LNCaP clone FGC (cell line): ENCODE data around the gene MKX.

Experiments used
- DNase-seq: peaks from one replicate; pipeline ENCODE4 v3.0.0-alpha.2; 2011; ENCODE audit warnings: low read depth
- H3K4me3 ChIP-seq: 2 replicates; pipeline ENCODE4 v1.5.1; 2011; ENCODE audit warnings: mild to moderate bottlenecking, low read depth, low read length, control low read depth
- TF ChIP-seq, protein P1 (sequence below): IDR thresholded peaks from 2 replicates; pipeline ENCODE4 v1.5.1; 2012; ENCODE audit warnings: mild to moderate bottlenecking; ENCODE audit not compliant: control insufficient read depth, insufficient read depth; ENCODE audit errors: extremely low read depth

MKX gene

DNA sequence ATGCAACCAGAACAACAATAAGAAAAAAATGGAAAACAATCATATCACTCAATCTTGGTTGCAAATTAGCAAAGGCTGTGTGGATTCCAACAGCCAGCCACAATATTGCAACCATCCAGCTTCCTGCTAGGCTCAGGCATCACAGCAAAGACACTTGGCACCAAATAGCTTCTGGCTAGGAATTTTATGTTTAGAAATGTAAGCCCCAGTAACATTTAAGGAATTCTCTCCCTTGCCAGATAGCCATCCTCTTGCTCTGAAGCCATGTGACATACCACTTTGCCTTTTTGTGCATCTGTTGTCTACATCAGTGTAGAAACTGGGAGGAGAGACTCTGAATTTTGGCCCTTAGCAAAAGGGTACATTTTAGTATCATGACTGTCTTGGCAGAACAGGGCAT is 22.2 kb downstream of the MKX start:
- TF ChIP-seq, protein P1, sequence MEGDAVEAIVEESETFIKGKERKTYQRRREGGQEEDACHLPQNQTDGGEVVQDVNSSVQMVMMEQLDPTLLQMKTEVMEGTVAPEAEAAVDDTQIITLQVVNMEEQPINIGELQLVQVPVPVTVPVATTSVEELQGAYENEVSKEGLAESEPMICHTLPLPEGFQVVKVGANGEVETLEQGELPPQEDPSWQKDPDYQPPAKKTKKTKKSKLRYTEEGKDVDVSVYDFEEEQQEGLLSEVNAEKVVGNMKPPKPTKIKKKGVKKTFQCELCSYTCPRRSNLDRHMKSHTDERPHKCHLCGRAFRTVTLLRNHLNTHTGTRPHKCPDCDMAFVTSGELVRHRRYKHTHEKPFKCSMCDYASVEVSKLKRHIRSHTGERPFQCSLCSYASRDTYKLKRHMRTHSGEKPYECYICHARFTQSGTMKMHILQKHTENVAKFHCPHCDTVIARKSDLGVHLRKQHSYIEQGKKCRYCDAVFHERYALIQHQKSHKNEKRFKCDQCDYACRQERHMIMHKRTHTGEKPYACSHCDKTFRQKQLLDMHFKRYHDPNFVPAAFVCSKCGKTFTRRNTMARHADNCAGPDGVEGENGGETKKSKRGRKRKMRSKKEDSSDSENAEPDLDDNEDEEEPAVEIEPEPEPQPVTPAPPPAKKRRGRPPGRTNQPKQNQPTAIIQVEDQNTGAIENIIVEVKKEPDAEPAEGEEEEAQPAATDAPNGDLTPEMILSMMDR: no peak
- H3K4me3 ChIP-seq: no peak overlapping the region
- no peak for DNase-seq

DNA sequence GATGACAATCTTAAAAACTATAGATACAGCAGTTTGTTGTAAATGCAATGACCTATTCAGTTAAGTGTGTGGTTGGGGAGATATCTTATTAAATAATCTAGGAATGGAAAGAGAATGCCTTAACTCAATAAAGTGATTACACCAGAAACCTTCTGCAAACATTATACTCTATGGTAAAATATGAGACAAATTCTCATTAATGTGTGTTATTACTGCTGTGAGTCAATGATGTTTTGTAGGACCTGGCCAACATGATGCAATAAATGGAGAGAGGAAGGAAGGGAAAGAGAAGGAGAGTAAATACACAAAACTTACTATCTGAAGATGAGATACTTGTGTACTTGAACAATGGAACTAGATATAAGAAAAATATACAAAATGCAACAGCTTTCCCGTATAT is 25.1 kb downstream of the MKX start:
- H3K4me3 ChIP-seq: no peak overlapping the region
- TF ChIP-seq, protein P1: no peak
- no peak for DNase-seq

DNA sequence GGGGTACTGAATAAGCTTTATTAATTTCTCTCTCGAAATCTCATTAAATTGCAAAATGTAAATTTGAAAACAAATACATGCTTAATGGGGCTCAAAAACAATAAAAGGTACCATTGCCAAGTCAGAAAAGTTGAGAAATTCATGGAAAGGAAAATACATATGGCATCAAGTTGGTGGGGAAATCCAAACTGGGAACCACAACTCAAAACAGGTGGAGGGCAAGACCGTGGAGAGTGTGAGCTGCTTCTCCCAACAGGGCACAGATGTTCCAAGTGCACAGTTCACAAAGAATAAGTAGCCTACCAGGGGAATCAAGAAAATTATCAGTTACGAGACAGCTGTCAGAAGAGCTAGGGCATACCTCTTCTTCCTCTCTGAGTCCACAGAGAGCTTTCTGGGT is 26.6 kb downstream of the MKX start:
- TF ChIP-seq, protein P1: no peak
- DNase-seq: no peak
- no peak overlapping the region for H3K4me3 ChIP-seq

DNA sequence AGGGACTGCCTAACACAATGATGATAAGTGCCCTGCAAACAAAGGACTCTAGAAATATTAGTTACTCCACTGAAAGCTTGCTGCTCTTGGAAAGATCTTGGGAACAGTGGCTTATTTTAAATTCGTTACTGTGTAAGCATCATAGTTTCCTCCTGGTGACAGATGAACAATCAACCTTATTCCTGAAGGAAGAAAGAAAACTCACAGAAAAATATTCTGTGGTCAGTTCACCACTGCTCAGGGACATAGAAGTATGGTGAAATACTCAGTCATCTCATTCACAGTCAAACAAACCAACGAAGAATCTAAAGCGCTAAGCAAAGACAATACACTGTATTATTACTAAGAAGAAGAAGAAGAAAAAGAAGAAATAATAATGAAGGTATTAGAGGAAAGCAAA is 27.8 kb downstream of the MKX start:
- DNase-seq: no peak
- TF ChIP-seq, protein P1: no peak
- no peak overlapping the region for H3K4me3 ChIP-seq

DNA sequence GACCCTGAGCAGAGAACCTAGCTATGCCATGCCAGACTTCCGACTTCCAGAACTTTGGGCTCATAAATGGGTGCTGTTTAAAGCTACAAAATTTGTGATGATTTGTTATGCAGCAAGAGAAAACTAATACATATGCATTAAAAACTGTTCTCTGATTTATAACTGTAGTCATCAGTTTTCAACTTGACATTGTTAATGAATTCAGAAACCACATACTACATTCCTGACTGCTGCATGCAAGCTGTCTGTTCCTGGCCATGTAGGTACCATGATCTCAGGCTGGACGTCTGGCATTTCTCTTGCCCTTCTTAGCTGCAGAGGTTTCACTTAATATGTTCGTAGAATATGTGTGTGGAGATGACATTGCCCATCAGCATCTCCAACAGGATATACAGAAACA is 28.4 kb downstream of the MKX start:
- DNase-seq: no peak
- TF ChIP-seq, protein P1: no peak
- H3K4me3 ChIP-seq: no peak overlapping the region

DNA sequence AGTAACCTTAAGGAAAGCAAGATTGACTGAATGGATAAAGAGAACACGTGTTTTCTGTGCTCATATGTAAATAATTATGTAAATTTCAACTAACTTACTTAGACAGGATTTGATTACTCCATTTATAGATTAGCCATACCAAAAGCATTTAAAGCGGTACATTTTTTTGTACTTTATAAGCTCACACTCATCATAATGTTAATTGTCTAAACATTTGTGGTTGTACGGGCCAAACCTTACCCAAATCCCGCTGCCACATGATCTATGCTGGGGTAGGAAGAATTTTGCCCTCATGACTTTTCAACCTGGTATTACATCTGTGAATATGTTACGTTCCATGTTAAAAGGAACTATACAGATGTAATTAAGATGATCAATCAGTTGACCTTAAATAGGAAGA is 29.1 kb downstream of the MKX start:
- TF ChIP-seq, protein P1: no peak
- H3K4me3 ChIP-seq: no peak overlapping the region
- no peak for DNase-seq

DNA sequence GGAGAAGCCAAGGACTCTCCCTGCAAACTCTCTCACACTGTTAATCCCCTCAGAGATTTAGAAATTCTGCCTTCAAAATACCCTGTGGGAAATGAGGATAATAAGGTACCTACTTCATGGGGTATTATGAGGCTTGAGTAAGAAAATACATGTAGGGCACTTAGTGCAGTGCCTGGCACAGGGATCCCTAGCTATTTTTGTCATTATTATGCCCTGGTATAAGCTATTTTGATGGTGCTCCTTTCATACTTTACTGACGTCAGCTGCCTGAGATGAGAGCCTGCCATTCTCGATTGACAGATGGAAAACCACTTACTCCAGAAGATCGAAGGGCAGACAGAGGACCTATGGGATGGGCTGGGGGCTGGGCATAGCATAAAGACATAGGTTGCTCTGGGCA is 30.1 kb downstream of the MKX start:
- no peak for DNase-seq
- TF ChIP-seq, protein P1: no peak
- no peak overlapping the region for H3K4me3 ChIP-seq
